HuH-7 (cell line): ENCODE results near the gene ANKRD44.
"Not testable (repeated sequence)": the region's sequence is repeated elsewhere in the genome, so short reads cannot be mapped to it uniquely, and the experiment has no call there.

Source experiments
- DNase-seq: peaks from one replicate; pipeline ENCODE4 v3.0.0; 2011; ENCODE audit warnings: low spot score

ANKRD44 gene

GRCh38 chr2:197258580-197258979, 52.0 kb downstream of the ANKRD44 start:
- DNase-seq: no peak

- DNase-seq: no peak
Measured at GRCh38 chr2:197256547-197257170, 53.9 kb downstream of the ANKRD44 start.

- DNase-seq: no peak
Measured at GRCh38 chr2:197256021-197256420, 54.6 kb downstream of the ANKRD44 start.

- DNase-seq: no peak
Measured at GRCh38 chr2:197255543-197255942, 55.0 kb downstream of the ANKRD44 start.

- no peak for DNase-seq
Measured at GRCh38 chr2:197254776-197255530, 55.6 kb downstream of the ANKRD44 start.

GRCh38 chr2:197251576-197251975, 59.0 kb downstream of the ANKRD44 start:
- no peak for DNase-seq

GRCh38 chr2:197251163-197251562, 59.4 kb downstream of the ANKRD44 start:
- no peak for DNase-seq

GRCh38 chr2:197250084-197250397, 60.5 kb downstream of the ANKRD44 start:
- DNase-seq: no peak

GRCh38 chr2:197249381-197250083, 61.0 kb downstream of the ANKRD44 start:
- no peak for DNase-seq

- no peak for DNase-seq
Measured at GRCh38 chr2:197248623-197249022, 62.0 kb downstream of the ANKRD44 start.

GRCh38 chr2:197248001-197248401, 62.6 kb downstream of the ANKRD44 start:
- no peak for DNase-seq

GRCh38 chr2:197247083-197247482, 63.5 kb downstream of the ANKRD44 start:
- no peak for DNase-seq

- no peak for DNase-seq
Measured at GRCh38 chr2:197245829-197246804, 64.5 kb downstream of the ANKRD44 start.

- no peak for DNase-seq
Measured at GRCh38 chr2:197244349-197244748, 66.2 kb downstream of the ANKRD44 start.

- DNase-seq: no peak
Measured at GRCh38 chr2:197242719-197243118, 67.9 kb downstream of the ANKRD44 start.

GRCh38 chr2:197241596-197241995, 69.0 kb downstream of the ANKRD44 start:
- no peak for DNase-seq

- DNase-seq: no peak
Measured at GRCh38 chr2:197241153-197241552, 69.4 kb downstream of the ANKRD44 start.

- DNase-seq: no peak
Measured at GRCh38 chr2:197240421-197241041, 70.0 kb downstream of the ANKRD44 start.

GRCh38 chr2:197240018-197240417, 70.6 kb downstream of the ANKRD44 start:
- DNase-seq: not testable (repeated sequence)

GRCh38 chr2:197239434-197239833, 71.1 kb downstream of the ANKRD44 start:
- DNase-seq: no peak

GRCh38 chr2:197238043-197238365, 72.6 kb downstream of the ANKRD44 start:
- no peak for DNase-seq
